DOHH2 (cell line): ENCODE measurements around the gene NME4.

Experiments
- H3F3A ChIP-seq: fragments of 200-600 bp; sonication (generic), shearing (Covaris generic); 2 replicates; pipeline ENCODE4 v1.6.0; 2016; ENCODE audit warnings: antibody characterized with exemption, mild to moderate bottlenecking; ENCODE audit not compliant: control insufficient read depth, insufficient read depth
- H3K27ac ChIP-seq: fragments of 200-600 bp; sonication (generic); 2 replicates; pipeline ENCODE4 v1.5.1; 2014; ENCODE audit warnings: low read depth, mild to moderate bottlenecking, low read length, moderate library complexity
- H3K27me3 ChIP-seq: fragments of 200-600 bp; sonication (generic); 2 replicates; pipeline ENCODE4 v1.6.1; 2014; ENCODE audit warnings: mild to moderate bottlenecking, low read length, mixed read lengths; ENCODE audit not compliant: control insufficient read depth
- H3K36me3 ChIP-seq: fragments of 200-600 bp; sonication (generic); 2 replicates; pipeline ENCODE4 v1.6.1; 2014; ENCODE audit warnings: mild to moderate bottlenecking, low read length, moderate library complexity, mixed read lengths; ENCODE audit not compliant: control insufficient read depth
- H3K4me1 ChIP-seq: fragments of 200-600 bp; sonication (generic); 2 replicates; pipeline ENCODE4 v1.6.1; 2014; ENCODE audit warnings: mild to moderate bottlenecking, low read length, mixed read lengths; ENCODE audit not compliant: control insufficient read depth
- H3K4me2 ChIP-seq: fragments of 200-600 bp; sonication (generic); 2 replicates; pipeline ENCODE4 v1.6.0; 2014; ENCODE audit warnings: mild to moderate bottlenecking, low read length, moderate library complexity
- H3K4me3 ChIP-seq: fragments of 200-600 bp; sonication (generic); 2 replicates; pipeline ENCODE4 v1.5.1; 2014; ENCODE audit warnings: mild to moderate bottlenecking, low read length, mixed read lengths
- H3K79me2 ChIP-seq: fragments of 200-600 bp; sonication (generic); 2 replicates; pipeline ENCODE4 v1.6.1; 2014; ENCODE audit warnings: mild to moderate bottlenecking, low read length, mixed read lengths; ENCODE audit not compliant: control insufficient read depth
- H3K9me2 ChIP-seq: fragments of 200-600 bp; sonication (generic); replicated peaks from 2 replicates; pipeline ENCODE4 v1.6.1; 2014; ENCODE audit warnings: mild to moderate bottlenecking, low read length, mixed read lengths; ENCODE audit not compliant: control insufficient read depth
- H3K9me3 ChIP-seq: fragments of 200-600 bp; sonication (generic); 2 replicates; pipeline ENCODE4 v1.6.1; 2014; ENCODE audit warnings: antibody characterized with exemption, low read length, mixed read lengths; ENCODE audit not compliant: control insufficient read depth, insufficient read depth
- H4K20me1 ChIP-seq: fragments of 200-600 bp; sonication (generic); 2 replicates; pipeline ENCODE4 v1.6.0; 2014; ENCODE audit warnings: low read depth, mild to moderate bottlenecking, antibody characterized with exemption, low read length, moderate library complexity; ENCODE audit not compliant: control insufficient read depth, insufficient read depth
- EZH2phosphoT487 ChIP-seq: fragments of 200-600 bp; sonication (generic); IDR thresholded peaks from 2 replicates; pipeline ENCODE4 v1.6.1; 2017; ENCODE audit warnings: borderline replicate concordance, mild to moderate bottlenecking, antibody characterized with exemption, low read length, moderate library complexity, mixed read lengths
- TF ChIP-seq, protein P1 (sequence below): fragments of 200-600 bp; sonication (generic); IDR thresholded peaks from one replicate; pipeline ENCODE4 v1.5.1; 2014; ENCODE audit warnings: antibody characterized with exemption, mild to moderate bottlenecking, low read depth, low read length; ENCODE audit not compliant: poor library complexity, severe bottlenecking

The NME4 gene

DNA sequence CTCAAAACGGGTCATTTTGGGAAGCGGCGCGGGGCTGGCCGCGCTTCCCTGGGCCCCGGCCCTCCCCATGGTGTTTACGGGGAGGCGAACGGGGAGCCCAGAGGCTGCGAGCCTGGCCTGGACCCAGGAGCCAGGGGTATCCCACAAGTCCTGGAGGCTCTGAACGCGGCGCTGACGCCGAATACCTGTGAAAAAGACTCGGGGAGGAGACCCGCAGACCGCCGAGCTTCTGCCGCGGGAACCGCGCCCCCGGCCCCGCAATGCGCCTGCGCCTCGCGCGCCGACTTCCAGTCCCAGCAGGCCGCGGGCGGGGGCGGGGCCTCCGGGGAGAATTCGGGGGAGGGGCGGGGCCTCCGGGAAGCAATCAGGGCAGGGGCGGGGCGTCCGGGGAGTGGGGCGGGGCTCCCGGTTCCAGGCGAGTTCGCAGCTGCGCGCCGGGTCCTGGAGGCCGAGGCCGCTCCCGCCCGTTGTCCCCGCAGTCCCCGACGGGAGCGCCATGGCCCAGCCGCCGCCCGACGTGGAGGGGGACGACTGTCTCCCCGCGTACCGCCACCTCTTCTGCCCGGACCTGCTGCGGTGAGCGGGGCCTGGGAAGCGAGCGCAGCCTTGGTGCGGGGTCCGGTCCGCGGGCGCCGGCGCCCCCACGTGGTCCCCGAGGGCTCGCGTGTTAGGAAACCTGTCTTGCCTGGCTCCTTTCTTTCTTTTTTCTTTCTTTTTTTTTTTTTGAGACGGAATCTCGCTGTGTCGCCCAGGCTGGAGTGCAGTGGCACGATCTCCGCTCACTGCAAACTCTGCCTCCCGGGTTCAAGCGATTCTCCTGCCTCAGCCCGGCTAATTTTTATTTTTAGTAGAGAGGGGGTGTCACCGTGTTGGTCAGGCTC lies 4.7 kb downstream of the NME4 start, which contains the start of gene DECR2:
Gene DECR2, plus strand, starts transcription at position 418 of the 881 bp plus-strand sequence. Its CDS starts 79 bp downstream, at position 497.
- Histone ChIP-seq H3K79me2 (peaks cover 26% of the 10 kb centered on the region), H3K4me2 (peak within 1 kb of the TSS; percentile 65), H3K36me3 (peaks cover 34% of the 10 kb centered on the region), H3K4me3 (peak within 1 kb of the TSS; percentile 83), H4K20me1 (no peaks in the 10 kb centered on the region), H3K4me1 (peaks cover 36% of the 10 kb centered on the region), H3F3A (peaks cover 26% of the 10 kb centered on the region), H3K9me2 (no peaks in the 10 kb centered on the region), H3K9me3 (no peaks in the 10 kb centered on the region), H3K27ac (peak within 1 kb of the TSS; percentile 84), H3K27me3 (no peaks in the 10 kb centered on the region)
- no peak for TF ChIP-seq EZH2phosphoT487
- TF ChIP-seq, protein P1, sequence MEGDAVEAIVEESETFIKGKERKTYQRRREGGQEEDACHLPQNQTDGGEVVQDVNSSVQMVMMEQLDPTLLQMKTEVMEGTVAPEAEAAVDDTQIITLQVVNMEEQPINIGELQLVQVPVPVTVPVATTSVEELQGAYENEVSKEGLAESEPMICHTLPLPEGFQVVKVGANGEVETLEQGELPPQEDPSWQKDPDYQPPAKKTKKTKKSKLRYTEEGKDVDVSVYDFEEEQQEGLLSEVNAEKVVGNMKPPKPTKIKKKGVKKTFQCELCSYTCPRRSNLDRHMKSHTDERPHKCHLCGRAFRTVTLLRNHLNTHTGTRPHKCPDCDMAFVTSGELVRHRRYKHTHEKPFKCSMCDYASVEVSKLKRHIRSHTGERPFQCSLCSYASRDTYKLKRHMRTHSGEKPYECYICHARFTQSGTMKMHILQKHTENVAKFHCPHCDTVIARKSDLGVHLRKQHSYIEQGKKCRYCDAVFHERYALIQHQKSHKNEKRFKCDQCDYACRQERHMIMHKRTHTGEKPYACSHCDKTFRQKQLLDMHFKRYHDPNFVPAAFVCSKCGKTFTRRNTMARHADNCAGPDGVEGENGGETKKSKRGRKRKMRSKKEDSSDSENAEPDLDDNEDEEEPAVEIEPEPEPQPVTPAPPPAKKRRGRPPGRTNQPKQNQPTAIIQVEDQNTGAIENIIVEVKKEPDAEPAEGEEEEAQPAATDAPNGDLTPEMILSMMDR = peak; percentile 74

DNA sequence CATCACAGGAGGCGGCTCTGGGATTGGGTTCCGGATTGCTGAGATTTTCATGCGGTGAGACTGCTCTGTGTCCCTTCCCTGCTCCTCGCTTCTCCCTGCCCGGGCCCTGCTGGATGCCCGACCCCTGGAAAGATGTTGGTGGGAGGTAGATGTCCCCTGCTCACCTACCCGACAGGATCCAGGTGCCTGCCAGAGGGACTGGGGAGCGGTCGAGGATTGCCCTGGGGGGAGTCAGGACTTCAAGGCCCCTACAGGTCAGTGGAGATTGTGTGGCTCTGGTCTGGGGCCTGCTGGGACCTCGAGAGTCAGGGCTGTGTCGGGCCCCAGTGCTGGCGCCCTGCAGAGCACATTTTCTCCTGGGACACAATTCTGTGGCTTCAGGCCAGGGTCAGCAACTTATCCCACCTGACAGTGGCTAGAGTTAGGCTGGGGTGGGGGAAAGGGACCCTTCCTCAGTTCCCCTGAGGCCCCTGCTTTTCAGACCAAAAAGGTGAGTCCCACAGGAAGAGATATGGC lies 8.0 kb downstream of the NME4 start:
- Histone ChIP-seq H3K4me3 (no peak overlapping the region), H3K36me3 (peaks cover 11% of the 10 kb centered on the region), H3K4me1 (peaks cover 12% of the 10 kb centered on the region), H3K4me2 (no peak overlapping the region), H3K9me3 (no peaks in the 10 kb centered on the region), H3K79me2 (peaks cover 11% of the 10 kb centered on the region), H4K20me1 (no peaks in the 10 kb centered on the region), H3K27ac (no peak overlapping the region), H3K9me2 (no peaks in the 10 kb centered on the region), H3F3A (peaks cover 6% of the 10 kb centered on the region), H3K27me3 (no peaks in the 10 kb centered on the region)
- TF ChIP-seq, protein P1 = no peak
- no peak for TF ChIP-seq EZH2phosphoT487

DNA sequence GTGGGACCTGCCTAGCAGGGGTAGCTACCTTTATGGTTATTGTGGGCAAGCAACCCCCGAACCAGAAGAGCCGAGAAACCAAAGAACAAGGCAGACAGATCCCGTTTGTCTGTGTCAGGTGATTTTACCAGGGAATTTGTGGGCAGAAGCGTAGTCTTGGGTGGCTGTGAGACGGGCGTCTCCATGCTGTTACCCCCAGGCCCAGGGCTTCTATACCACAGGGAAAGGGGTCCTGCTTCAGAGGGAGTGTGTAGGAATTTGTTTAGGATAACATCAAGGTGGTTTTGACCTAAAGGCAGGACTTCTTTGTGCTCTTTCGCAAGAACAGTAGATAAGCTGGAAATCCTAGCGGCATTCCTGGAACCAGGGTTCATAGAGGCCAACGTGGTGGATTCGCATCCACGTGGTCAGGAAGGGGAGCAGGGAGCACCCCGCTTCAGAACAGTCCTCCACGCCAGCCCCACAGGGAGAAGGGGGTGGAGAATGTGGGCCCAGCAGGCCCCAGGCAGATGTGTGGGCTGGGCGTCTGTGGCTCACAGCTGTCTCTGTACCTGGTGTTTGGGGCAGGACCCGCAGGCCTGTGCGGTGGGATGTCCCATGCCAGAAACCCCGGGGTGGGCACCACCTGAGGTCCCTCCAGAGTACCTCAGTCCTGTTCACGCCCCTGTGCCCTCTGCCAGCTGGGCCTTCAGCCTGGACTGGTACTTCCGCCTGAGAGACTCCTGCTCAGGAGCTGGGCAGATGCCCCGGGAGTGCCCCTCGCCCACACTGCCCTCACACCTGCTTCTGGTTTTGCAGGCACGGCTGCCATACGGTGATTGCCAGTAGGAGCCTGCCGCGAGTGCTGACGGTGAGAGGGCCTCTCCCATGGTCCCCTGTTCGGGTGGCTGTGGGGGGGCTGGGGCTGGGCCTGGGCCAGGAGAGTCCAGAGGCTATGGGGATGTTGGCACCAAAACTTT lies 8.8 kb downstream of the NME4 start:
- TF ChIP-seq, protein P1 = no peak
- no peak for TF ChIP-seq EZH2phosphoT487
- peaks cover 3% of the 10 kb centered on the region; the same call in 1 of the 2 replicates for H3K36me3 ChIP-seq
- no peak overlapping the region for H3K27ac ChIP-seq
- no peak overlapping the region for H3K4me2 ChIP-seq
- H3K4me1 ChIP-seq = 0 out of 2 replicates have a peak, but pooled peaks cover 5% of the 10 kb centered on the region
- no peaks in the 10 kb centered on the region for H3K9me3 ChIP-seq
- H4K20me1 ChIP-seq = no peaks in the 10 kb centered on the region
- no peaks in the 10 kb centered on the region for H3K27me3 ChIP-seq
- H3K4me3 ChIP-seq = no peak overlapping the region
- H3K9me2 ChIP-seq = no peaks in the 10 kb centered on the region
- peaks cover 4% of the 10 kb centered on the region for H3K79me2 ChIP-seq
- no peaks in the 10 kb centered on the region; the same call in 1 of the 2 replicates for H3F3A ChIP-seq
